GM11168 (cell line): ENCODE results near the gene FADS3.

Experiments used
- in situ Hi-C: fragments of 300-500 bp; cut with MboI; formaldehyde crosslinking; loops from one replicate; pipeline ENCODE4 v1.12.0; 2022; ENCODE audit warnings: low sequenced_read_pairs; ENCODE audit not compliant: unreplicated experiment

FADS3 gene

GRCh38 chr11:61891331-61892084 lies at the start of gene FADS3:
FADS3 (minus strand) TSS chr11:61891545; CDS start chr11:61891381, 164 bp downstream.
- in situ Hi-C loops: no loop called here

GRCh38 chr11:61940466-61940865 lies 49.1 kb upstream of the FADS3 start:
- in situ Hi-C loops: no loop called here

GRCh38 chr11:61935861-61936260 lies 44.5 kb upstream of the FADS3 start:
- in situ Hi-C loops: no loop called here

- in situ Hi-C loops: no loop called here
Measured at GRCh38 chr11:61930933-61931332, 39.6 kb upstream of the FADS3 start.

GRCh38 chr11:61928606-61929005 lies 37.3 kb upstream of the FADS3 start:
- in situ Hi-C loops: no loop called here

GRCh38 chr11:61927501-61927900 lies 36.2 kb upstream of the FADS3 start:
- in situ Hi-C loops: no loop called here

GRCh38 chr11:61926235-61926634 lies 34.9 kb upstream of the FADS3 start:
- in situ Hi-C loops: no loop called here

- in situ Hi-C loops: no loop called here
Measured at GRCh38 chr11:61925736-61926135, 34.4 kb upstream of the FADS3 start.

- in situ Hi-C loops: no loop called here
Measured at GRCh38 chr11:61924064-61924455, 32.7 kb upstream of the FADS3 start.

- in situ Hi-C loops: no loop called here
Measured at GRCh38 chr11:61923166-61924063, 32.1 kb upstream of the FADS3 start.

- in situ Hi-C loops: no loop called here
Measured at GRCh38 chr11:61922539-61922938, 31.2 kb upstream of the FADS3 start.

- in situ Hi-C loops: no loop called here
Measured at GRCh38 chr11:61921446-61921845, 30.1 kb upstream of the FADS3 start.

- in situ Hi-C loops: no loop called here
Measured at GRCh38 chr11:61919705-61920631, 28.6 kb upstream of the FADS3 start.

- in situ Hi-C loops: no loop called here
Measured at GRCh38 chr11:61918938-61919704, 27.8 kb upstream of the FADS3 start.

GRCh38 chr11:61918251-61918937 lies 27.0 kb upstream of the FADS3 start:
- in situ Hi-C loops: no loop called here

- in situ Hi-C loops: no loop called here
Measured at GRCh38 chr11:61917334-61918109, 26.2 kb upstream of the FADS3 start, which contains the start of gene RAB3IL1. RAB3IL1 (minus strand) TSS chr11:61917566; CDS start chr11:61917367, 199 bp downstream.

- in situ Hi-C loops: no loop called here
Measured at GRCh38 chr11:61916737-61917333, 25.5 kb upstream of the FADS3 start.
